SKM-1 treated with dmso at 0.1 percent for 144 hours (cell line): ENCODE measurements around the gene TMEM150B.

Experiments used
- DNase-seq: peaks from one replicate; lab custom pipeline; 2025; ENCODE audit not compliant: unreplicated experiment; lab: John Stamatoyannopoulos, UW

Gene TMEM150B

GRCh38 chr19:55325172-55325571 is at the start of gene TMEM150B:
Gene TMEM150B (minus strand): TSS chr19:55325341. CDS start chr19:55321036, 4,305 bp downstream.
- no peak for DNase-seq

- no peak for DNase-seq
Observed at GRCh38 chr19:55373993-55374757, 49.0 kb upstream of the TMEM150B start.

GRCh38 chr19:55373306-55373992 is 48.3 kb upstream of the TMEM150B start:
- no peak for DNase-seq

- DNase-seq: no peak
Observed at GRCh38 chr19:55372316-55373081, 47.4 kb upstream of the TMEM150B start.

- no peak for DNase-seq
Observed at GRCh38 chr19:55370305-55370988, 45.3 kb upstream of the TMEM150B start, which contains the start of gene IL11. Gene IL11 (minus strand): TSS chr19:55370463. CDS start chr19:55370310, 153 bp downstream.

- DNase-seq: no peak
Observed at GRCh38 chr19:55369653-55370304, 44.6 kb upstream of the TMEM150B start.

- DNase-seq: no peak
Observed at GRCh38 chr19:55368701-55369563, 43.8 kb upstream of the TMEM150B start.

GRCh38 chr19:55368106-55368505 is 43.0 kb upstream of the TMEM150B start:
- DNase-seq: no peak

- DNase-seq: no peak
Observed at GRCh38 chr19:55366790-55367189, 41.6 kb upstream of the TMEM150B start.

GRCh38 chr19:55365964-55366363 is 40.8 kb upstream of the TMEM150B start:
- no peak for DNase-seq

- DNase-seq: no peak
Observed at GRCh38 chr19:55365245-55365644, 40.1 kb upstream of the TMEM150B start.

- no peak for DNase-seq
Observed at GRCh38 chr19:55362990-55363716, 38.0 kb upstream of the TMEM150B start, which contains the start of gene GARIN5B. Gene GARIN5B (minus strand): TSS chr19:55363260. CDS start chr19:55363066, 194 bp downstream.

- no peak for DNase-seq
Observed at GRCh38 chr19:55362174-55362989, 37.2 kb upstream of the TMEM150B start.

- no peak for DNase-seq
Observed at GRCh38 chr19:55360902-55361301, 35.8 kb upstream of the TMEM150B start.

GRCh38 chr19:55358943-55359908 is 34.1 kb upstream of the TMEM150B start:
- no peak for DNase-seq

- DNase-seq: no peak
Observed at GRCh38 chr19:55358493-55358892, 33.4 kb upstream of the TMEM150B start.
